Osteocyte (in vitro differentiated cells): Measurements from ENCODE around the gene SPATA31C1. TPM values are rescaled to one million over a fixed set of nuclear protein-coding genes. Genes with fewer than 3 reads are reported as not detected.

Experiments used
- DNase-seq: peaks from one replicate; pipeline ENCODE4 v3.0.0; 2021; ENCODE audit warnings: mixed read lengths; ENCODE audit not compliant: unreplicated experiment; ENCODE audit errors: extremely low spot score
- H3K27ac Mint-ChIP-seq: one replicate; pipeline ENCODE4 v1.8.0; 2021; ENCODE audit warnings: mild to moderate bottlenecking, mixed read lengths; ENCODE audit not compliant: unreplicated experiment
- H3K27me3 Mint-ChIP-seq: one replicate; pipeline ENCODE4 v1.8.0; 2021; ENCODE audit warnings: mixed read lengths; ENCODE audit not compliant: unreplicated experiment
- H3K36me3 Mint-ChIP-seq: one replicate; pipeline ENCODE4 v1.8.0; 2021; ENCODE audit warnings: mixed read lengths; ENCODE audit not compliant: unreplicated experiment
- H3K4me1 Mint-ChIP-seq: one replicate; pipeline ENCODE4 v1.8.0; 2021; ENCODE audit warnings: mixed read lengths; ENCODE audit not compliant: unreplicated experiment
- H3K4me3 Mint-ChIP-seq: one replicate; pipeline ENCODE4 v1.8.0; 2021; ENCODE audit warnings: mild to moderate bottlenecking, moderate library complexity, mixed read lengths; ENCODE audit not compliant: unreplicated experiment
- H3K9me3 Mint-ChIP-seq: one replicate; pipeline ENCODE4 v1.8.0; 2021; ENCODE audit warnings: mixed read lengths; ENCODE audit not compliant: unreplicated experiment
- CTCF ChIP-seq: fragments of 200-600 bp; sonication (generic); IDR thresholded peaks from 2 replicates; pipeline ENCODE4 v1.5.0; 2021; ENCODE audit warnings: antibody characterized with exemption, mild to moderate bottlenecking, moderate library complexity
- total RNA-seq: library from RNA; stranded (reverse); gene quantifications from 2 replicates; pipeline ENCODE4 v1.2.1, GENCODE V29; 2021

SPATA31C1 gene
- total RNA-seq, 1 donor from 2014 or later = not detected

GRCh38 chr9:87883274-87883673 is 34.5 kb upstream of the SPATA31C1 start:
- TF ChIP-seq CTCF = no peak
- DNase-seq = no peak
- H3K27ac Mint-ChIP-seq = no peak overlapping the region
- H3K4me1 Mint-ChIP-seq = no peaks in the 10 kb centered on the region
- H3K9me3 Mint-ChIP-seq = no peaks in the 10 kb centered on the region
- no peaks in the 10 kb centered on the region for H3K36me3 Mint-ChIP-seq
- H3K27me3 Mint-ChIP-seq = no peaks in the 10 kb centered on the region
- no peak overlapping the region for H3K4me3 Mint-ChIP-seq

- Mint-ChIP-seq H3K9me3 (no peaks in the 10 kb centered on the region), H3K4me3 (no peak overlapping the region), H3K27ac (no peak overlapping the region), H3K36me3 (no peaks in the 10 kb centered on the region), H3K4me1 (no peaks in the 10 kb centered on the region), H3K27me3 (no peaks in the 10 kb centered on the region)
- DNase-seq = no peak
- no peak for TF ChIP-seq CTCF
These were observed 33.8 kb upstream of the SPATA31C1 start for GRCh38 chr9:87883990-87884389.

- Mint-ChIP-seq H3K9me3 (no peaks in the 10 kb centered on the region), H3K27me3 (no peaks in the 10 kb centered on the region), H3K36me3 (no peaks in the 10 kb centered on the region), H3K4me1 (no peaks in the 10 kb centered on the region), H3K27ac (no peak overlapping the region), H3K4me3 (no peak overlapping the region)
- no peak for TF ChIP-seq CTCF
- DNase-seq = no peak
These were observed 32.9 kb upstream of the SPATA31C1 start for GRCh38 chr9:87884578-87885459.

- H3K27ac Mint-ChIP-seq = no peak overlapping the region
- H3K36me3 Mint-ChIP-seq = no peaks in the 10 kb centered on the region
- no peak overlapping the region for H3K4me3 Mint-ChIP-seq
- H3K9me3 Mint-ChIP-seq = no peaks in the 10 kb centered on the region
- TF ChIP-seq CTCF = no peak
- H3K27me3 Mint-ChIP-seq = peaks cover 2% of the 10 kb centered on the region
- DNase-seq = no peak
- H3K4me1 Mint-ChIP-seq = no peaks in the 10 kb centered on the region
These were observed 32.1 kb upstream of the SPATA31C1 start for GRCh38 chr9:87885484-87886189.
